Measurements from ENCODE around the gene SPDYE6.
"Not testable (repeated sequence)": the region's sequence is repeated elsewhere in the genome, so short reads cannot be mapped to it uniquely, and the experiment has no call there.

SPDYE6 gene

DNA sequence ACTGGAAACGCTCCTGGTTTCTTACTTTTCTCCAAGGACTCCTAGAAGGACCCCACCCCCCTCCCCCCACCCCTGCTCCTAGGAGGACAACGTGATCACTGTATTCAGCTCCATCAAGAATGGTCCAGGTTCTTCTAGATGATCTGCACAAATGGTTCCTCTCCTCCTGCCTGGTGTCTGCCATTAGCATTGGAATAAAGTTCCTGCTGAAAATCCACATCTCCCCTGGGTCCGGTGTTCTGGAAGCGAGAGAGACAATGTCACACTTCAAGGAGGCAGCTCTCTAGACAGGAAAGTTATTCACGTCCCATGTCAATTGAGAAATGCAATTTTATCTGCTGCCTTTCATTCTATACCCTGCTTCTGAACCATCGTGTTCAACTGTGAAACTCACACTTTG is 9.3 kb downstream of the SPDYE6 start:
- not testable (repeated sequence) for H3K27me3 ChIP-seq (replicated peaks; ENCODE audit: control insufficient read depth, insufficient read depth, low read length); H3K4me3 ChIP-seq (ENCODE audit: low read length); DNase-seq (ENCODE audit: low read depth); H3K9ac ChIP-seq (ENCODE audit: low read length); H3K4me1 ChIP-seq (ENCODE audit: control insufficient read depth, insufficient read depth, low read length); H3K36me3 ChIP-seq (ENCODE audit: control insufficient read depth, insufficient read depth, low read length, severe bottlenecking); H3K9me3 ChIP-seq (ENCODE audit: control insufficient read depth, low read length)

DNA sequence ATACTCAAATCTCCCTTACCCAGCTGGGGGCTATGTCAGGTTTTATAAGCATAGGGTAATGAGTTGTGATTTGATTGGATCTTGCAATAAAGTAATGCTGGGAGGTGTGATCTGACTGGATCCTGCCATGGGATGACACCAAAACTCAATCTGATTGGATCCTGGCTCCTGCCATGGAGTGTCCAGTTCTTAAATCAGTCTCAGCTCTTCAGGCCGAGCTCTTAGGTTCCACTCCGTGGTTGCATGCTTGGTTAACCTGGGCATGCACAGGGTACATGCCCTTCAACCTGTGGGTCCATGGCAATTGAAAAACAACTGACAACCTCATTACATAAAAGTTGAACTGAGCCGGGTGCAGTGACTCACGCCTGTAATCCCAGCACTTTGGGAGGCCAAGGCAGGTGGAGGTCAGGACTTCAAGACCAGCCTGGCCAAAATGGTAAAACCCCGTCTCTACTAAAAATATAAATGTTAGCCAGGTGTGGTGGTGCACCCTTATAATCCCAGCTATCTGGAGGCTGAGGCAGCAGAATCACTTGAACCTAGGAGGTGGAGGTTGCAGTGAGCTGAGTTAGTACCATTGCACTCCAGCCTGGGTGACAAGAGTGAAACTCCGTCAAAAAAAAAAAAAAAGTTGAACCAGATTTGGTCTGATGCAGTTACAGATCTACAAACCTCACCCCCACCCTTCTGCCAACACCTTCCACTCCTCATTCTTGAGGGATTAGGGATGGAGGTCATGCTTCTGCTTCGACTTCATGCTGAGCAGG is 15.5 kb downstream of the SPDYE6 start:
- not testable (repeated sequence) for H3K27me3 ChIP-seq (replicated peaks; ENCODE audit: control insufficient read depth, insufficient read depth, low read length); H3K4me1 ChIP-seq (ENCODE audit: control insufficient read depth, insufficient read depth, low read length); H3K36me3 ChIP-seq (ENCODE audit: control insufficient read depth, insufficient read depth, low read length, severe bottlenecking); H3K4me3 ChIP-seq (ENCODE audit: low read length); DNase-seq (ENCODE audit: low read depth); H3K9me3 ChIP-seq (ENCODE audit: control insufficient read depth, low read length); H3K9ac ChIP-seq (ENCODE audit: low read length)

DNA sequence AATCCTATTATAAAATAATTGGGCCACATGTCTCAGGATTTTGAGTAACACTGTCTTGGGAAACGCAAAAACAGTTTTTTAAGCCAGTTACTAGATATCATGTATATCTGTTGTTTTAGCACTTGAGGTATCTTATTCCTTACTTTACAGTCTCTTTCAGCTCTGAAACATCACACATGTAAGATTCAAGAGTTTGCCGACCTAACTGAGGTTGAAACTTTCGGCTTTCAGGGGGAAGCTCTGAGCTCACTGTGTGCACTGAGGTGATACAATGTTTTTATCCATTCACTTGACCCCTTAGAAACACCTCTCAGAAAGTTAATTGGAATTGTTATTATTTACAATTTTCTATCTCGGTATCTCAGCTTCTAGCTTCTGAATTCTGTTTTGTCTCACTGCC is 18.8 kb downstream of the SPDYE6 start:
- H3K9ac ChIP-seq (ENCODE audit: low read length); H3K9me3 ChIP-seq (ENCODE audit: control insufficient read depth, low read length); H3K36me3 ChIP-seq (ENCODE audit: control insufficient read depth, insufficient read depth, low read length, severe bottlenecking); H3K4me1 ChIP-seq (ENCODE audit: control insufficient read depth, insufficient read depth, low read length); H3K4me3 ChIP-seq (ENCODE audit: low read length); DNase-seq (ENCODE audit: low read depth): not testable (repeated sequence)
- H3K27me3 ChIP-seq (replicated peaks; ENCODE audit: control insufficient read depth, insufficient read depth, low read length): peaks cover 12% of the 10 kb centered on the region

DNA sequence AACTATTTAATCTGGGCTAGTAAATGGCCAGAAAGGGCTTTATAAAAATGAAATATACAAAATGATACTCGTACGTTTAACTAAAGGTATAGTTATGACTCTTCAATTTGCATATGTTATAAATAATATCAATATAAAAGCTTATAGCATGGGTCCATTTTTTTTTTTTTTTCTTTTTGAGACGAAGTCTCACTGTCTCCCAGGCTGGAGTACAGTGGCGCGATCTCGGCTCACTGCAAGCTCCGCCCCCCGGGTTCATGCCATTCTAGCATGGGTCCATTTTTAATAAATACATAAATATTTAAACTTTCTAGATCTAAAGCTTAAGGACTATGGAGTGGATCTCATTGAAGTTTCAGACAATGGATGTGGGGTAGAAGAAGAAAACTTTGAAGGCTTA is 19.2 kb downstream of the SPDYE6 start:
- not testable (repeated sequence) for H3K9me3 ChIP-seq (ENCODE audit: control insufficient read depth, low read length); H3K4me3 ChIP-seq (ENCODE audit: low read length); H3K9ac ChIP-seq (ENCODE audit: low read length); DNase-seq (ENCODE audit: low read depth); H3K36me3 ChIP-seq (ENCODE audit: control insufficient read depth, insufficient read depth, low read length, severe bottlenecking); H3K4me1 ChIP-seq (ENCODE audit: control insufficient read depth, insufficient read depth, low read length)
- peaks cover 13% of the 10 kb centered on the region for H3K27me3 ChIP-seq (replicated peaks; ENCODE audit: control insufficient read depth, insufficient read depth, low read length)

DNA sequence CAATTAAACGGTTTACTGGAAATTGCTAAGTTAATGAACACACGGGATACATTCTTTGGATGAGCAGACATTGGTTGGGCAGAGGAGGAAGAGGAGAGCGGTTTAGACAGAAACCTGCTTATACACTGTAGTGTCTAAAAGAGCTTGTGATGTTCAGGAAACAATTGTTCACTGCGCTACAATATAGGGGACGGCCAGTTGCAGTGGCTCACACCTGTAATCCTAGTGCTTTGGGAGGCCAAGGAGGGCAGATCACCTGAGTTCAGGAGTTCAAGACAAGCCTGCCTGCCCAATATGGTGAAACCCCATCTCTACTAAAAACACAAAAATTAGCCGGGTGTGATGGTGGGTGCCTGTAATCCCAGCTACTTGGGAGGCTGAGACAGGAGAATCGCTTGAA is 20.7 kb downstream of the SPDYE6 start:
- DNase-seq (ENCODE audit: low read depth); H3K36me3 ChIP-seq (ENCODE audit: control insufficient read depth, insufficient read depth, low read length, severe bottlenecking); H3K4me1 ChIP-seq (ENCODE audit: control insufficient read depth, insufficient read depth, low read length); H3K4me3 ChIP-seq (ENCODE audit: low read length); H3K9ac ChIP-seq (ENCODE audit: low read length); H3K9me3 ChIP-seq (ENCODE audit: control insufficient read depth, low read length): not testable (repeated sequence)
- H3K27me3 ChIP-seq (replicated peaks; ENCODE audit: control insufficient read depth, insufficient read depth, low read length): peaks cover 21% of the 10 kb centered on the region

DNA sequence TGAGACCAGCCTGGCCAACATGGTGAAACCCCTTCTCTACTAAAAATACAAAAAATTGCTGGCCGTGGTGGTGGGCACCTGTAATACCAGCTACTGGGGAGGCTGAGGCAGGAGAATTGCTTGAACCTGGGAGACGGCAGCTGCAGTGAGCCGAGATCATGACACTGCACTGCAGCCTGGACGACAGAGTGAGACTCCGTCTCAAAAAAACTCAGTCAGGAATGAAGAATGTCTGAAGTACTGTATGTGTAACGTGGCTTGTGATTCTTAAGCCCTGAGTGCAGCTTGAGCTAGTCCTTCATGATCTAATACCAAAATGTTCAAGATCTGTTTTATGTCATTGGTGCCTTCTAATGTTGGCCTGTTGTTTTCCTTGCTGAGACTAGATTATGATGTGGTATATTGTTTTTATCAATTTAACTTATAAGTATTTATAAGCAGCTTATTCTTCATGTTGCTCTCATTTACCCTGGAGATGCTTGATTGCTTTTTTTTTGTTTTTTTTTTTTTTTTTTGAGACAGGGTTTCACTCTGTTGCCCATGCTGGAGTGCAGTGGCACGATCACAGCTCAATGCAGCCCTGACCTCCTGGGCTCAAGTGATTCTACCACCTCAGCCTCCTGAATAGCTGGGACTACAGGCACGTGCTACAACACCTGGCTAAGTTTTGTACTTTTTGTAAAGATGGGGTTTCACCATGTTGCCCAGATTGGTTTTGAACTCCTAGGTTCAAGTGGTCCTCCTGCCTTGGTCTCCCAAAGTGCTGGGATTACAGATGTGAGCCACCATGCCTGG is 25.4 kb downstream of the SPDYE6 start:
- peaks cover 40% of the 10 kb centered on the region for H3K27me3 ChIP-seq (replicated peaks; ENCODE audit: control insufficient read depth, insufficient read depth, low read length)
- not testable (repeated sequence) for H3K9me3 ChIP-seq (ENCODE audit: control insufficient read depth, low read length); H3K4me1 ChIP-seq (ENCODE audit: control insufficient read depth, insufficient read depth, low read length); DNase-seq (ENCODE audit: low read depth); H3K36me3 ChIP-seq (ENCODE audit: control insufficient read depth, insufficient read depth, low read length, severe bottlenecking); H3K9ac ChIP-seq (ENCODE audit: low read length); H3K4me3 ChIP-seq (ENCODE audit: low read length)

DNA sequence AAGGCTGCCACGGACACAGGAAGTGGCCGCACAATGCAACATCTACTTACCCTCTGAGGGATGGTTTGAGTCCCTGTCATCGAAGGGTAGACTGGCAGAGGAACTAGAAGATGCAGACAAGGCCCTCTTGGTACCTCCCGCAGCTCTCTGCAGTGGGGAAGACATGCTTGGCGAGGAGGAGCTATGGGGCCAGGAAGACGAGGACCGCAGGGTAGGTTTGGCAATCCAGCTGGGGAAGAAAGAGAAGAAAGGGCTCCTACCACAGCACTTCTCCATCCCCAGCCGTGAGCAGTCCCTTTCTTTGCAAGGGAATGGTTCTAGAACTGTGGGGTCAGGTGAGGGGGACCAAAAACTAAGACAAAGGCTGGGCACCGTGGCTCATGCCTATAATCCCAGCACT is 26.9 kb downstream of the SPDYE6 start:
- H3K36me3 ChIP-seq (ENCODE audit: control insufficient read depth, insufficient read depth, low read length, severe bottlenecking); H3K4me3 ChIP-seq (ENCODE audit: low read length); DNase-seq (ENCODE audit: low read depth); H3K9me3 ChIP-seq (ENCODE audit: control insufficient read depth, low read length); H3K9ac ChIP-seq (ENCODE audit: low read length); H3K4me1 ChIP-seq (ENCODE audit: control insufficient read depth, insufficient read depth, low read length): not testable (repeated sequence)
- peaks cover 41% of the 10 kb centered on the region for H3K27me3 ChIP-seq (replicated peaks; ENCODE audit: control insufficient read depth, insufficient read depth, low read length)

DNA sequence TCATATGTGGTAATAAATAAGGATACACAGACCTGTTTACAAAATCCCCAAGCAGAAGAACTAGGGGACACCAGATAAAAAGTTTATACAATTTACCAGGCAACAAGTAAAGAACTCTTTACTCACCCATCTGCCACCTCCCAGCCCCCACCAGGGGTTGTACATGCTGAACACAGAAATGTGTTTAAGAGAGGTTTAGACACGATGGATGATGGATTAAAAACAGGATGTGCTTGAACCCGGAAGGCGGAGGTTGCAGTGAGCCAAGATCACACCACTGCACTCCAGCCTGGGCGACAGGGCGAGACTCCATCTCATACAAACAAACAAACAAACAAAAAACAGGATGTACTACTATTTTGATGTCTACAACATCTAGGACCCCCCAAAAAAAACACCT is 27.4 kb downstream of the SPDYE6 start:
- H3K27me3 ChIP-seq (replicated peaks; ENCODE audit: control insufficient read depth, insufficient read depth, low read length): peaks cover 46% of the 10 kb centered on the region
- not testable (repeated sequence) for H3K9ac ChIP-seq (ENCODE audit: low read length); DNase-seq (ENCODE audit: low read depth); H3K36me3 ChIP-seq (ENCODE audit: control insufficient read depth, insufficient read depth, low read length, severe bottlenecking); H3K9me3 ChIP-seq (ENCODE audit: control insufficient read depth, low read length); H3K4me1 ChIP-seq (ENCODE audit: control insufficient read depth, insufficient read depth, low read length); H3K4me3 ChIP-seq (ENCODE audit: low read length)

DNA sequence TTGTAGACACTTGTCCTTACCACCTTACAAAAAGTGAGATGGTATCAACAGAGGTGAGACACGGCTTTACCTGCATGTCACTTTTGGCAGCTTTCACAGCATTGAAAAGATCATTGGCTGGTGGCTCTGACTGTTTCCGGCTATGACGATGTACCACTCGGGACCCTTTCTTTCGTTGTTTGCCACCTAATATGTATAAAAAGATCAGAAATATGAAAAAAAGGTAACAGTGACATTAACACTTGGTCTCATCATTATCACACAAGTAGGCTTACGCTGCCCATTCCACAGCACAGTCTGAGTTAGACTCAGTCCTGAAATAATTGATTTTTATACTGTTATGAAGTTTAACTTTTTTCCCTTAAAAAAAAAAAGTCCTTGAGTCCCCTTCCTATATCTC is 29.1 kb downstream of the SPDYE6 start:
- DNase-seq (ENCODE audit: low read depth); H3K4me3 ChIP-seq (ENCODE audit: low read length); H3K4me1 ChIP-seq (ENCODE audit: control insufficient read depth, insufficient read depth, low read length); H3K36me3 ChIP-seq (ENCODE audit: control insufficient read depth, insufficient read depth, low read length, severe bottlenecking); H3K9me3 ChIP-seq (ENCODE audit: control insufficient read depth, low read length); H3K9ac ChIP-seq (ENCODE audit: low read length): not testable (repeated sequence)
- H3K27me3 ChIP-seq (replicated peaks; ENCODE audit: control insufficient read depth, insufficient read depth, low read length): peaks cover 46% of the 10 kb centered on the region

DNA sequence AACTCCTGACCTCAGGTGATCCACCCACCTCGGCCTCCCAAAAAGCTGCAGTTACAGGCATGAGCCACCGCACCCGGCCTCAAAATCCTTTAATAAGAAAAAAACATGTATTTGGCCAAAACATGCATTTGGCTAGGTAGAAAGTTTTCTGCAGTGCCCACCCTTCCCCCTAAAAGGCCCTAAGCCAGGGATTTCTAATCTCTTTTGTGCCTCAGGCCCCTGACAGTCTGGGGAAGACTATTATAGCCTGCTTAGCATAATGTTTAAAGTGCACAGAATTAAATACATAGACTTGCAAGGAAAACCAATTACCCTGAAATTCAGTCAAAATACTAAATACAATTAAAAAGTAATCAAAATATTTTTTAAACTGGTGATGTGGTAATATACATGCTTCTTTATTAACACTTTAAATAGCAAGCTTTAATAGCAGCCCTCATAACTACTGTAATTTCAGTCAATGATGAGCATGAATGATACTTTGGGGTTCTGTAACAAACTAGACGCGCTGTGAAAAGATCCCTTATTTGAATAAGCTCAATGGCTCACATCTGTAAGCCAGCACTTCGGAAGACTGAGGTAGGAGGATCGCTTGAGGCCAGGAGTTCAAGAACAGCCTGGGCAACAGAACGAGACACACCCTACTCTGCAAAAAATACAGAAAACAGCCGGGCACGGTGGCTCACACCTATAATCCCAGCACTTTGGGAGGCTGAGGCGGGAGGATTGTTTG is 29.9 kb downstream of the SPDYE6 start:
- no peak for DNase-seq (ENCODE audit: low read depth)
- Histone ChIP-seq H3K27me3 (replicated peaks; ENCODE audit: control insufficient read depth, insufficient read depth, low read length) (peaks cover 39% of the 10 kb centered on the region), H3K36me3 (ENCODE audit: control insufficient read depth, insufficient read depth, low read length, severe bottlenecking) (no peaks in the 10 kb centered on the region), H3K9me3 (ENCODE audit: control insufficient read depth, low read length) (no peaks in the 10 kb centered on the region), H3K4me3 (ENCODE audit: low read length) (no peak overlapping the region), H3K9ac (ENCODE audit: low read length) (no peak overlapping the region), H3K4me1 (ENCODE audit: control insufficient read depth, insufficient read depth, low read length) (no peaks in the 10 kb centered on the region)

DNA sequence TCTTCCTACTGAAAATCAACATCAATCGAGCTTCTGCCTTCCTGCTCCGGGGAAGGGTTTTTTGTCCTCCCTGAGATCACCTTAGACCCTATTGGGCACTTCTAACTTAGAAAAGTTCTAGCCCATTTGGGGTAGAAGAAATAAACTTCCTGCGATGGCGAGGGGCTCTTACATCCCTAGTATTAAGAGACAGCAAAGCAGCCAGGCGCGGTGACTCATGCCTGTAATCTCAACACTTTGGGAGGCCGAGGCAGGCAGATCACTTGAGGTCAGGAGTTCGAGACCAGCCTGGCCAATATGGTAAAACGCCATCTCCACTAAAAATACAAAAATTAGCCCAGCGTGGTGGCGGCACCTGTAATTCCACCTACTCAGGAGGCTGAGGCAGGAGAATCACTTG is 31.1 kb downstream of the SPDYE6 start:
- H3K27me3 ChIP-seq (replicated peaks; ENCODE audit: control insufficient read depth, insufficient read depth, low read length): peaks cover 37% of the 10 kb centered on the region
- not testable (repeated sequence) for DNase-seq (ENCODE audit: low read depth); H3K4me1 ChIP-seq (ENCODE audit: control insufficient read depth, insufficient read depth, low read length); H3K9me3 ChIP-seq (ENCODE audit: control insufficient read depth, low read length); H3K9ac ChIP-seq (ENCODE audit: low read length); H3K4me3 ChIP-seq (ENCODE audit: low read length); H3K36me3 ChIP-seq (ENCODE audit: control insufficient read depth, insufficient read depth, low read length, severe bottlenecking)

All from adipocyte (in vitro differentiated cells).